Neural progenitor cell (in vitro differentiated cells): ENCODE measurements around the gene ZBTB37. TPM values are rescaled to one million over a fixed set of nuclear protein-coding genes. Genes with fewer than 3 reads are reported as not detected.
A peak's percentile ranks its signal among the peaks of the same experiment; 100 is the strongest.

Experiments
- DNase-seq: peaks from one replicate; pipeline ENCODE4 v3.0.0-alpha.2; 2016; ENCODE audit warnings: low spot score
- H2AFZ ChIP-seq: fragments of 200-600 bp; sonication (generic); replicated peaks from 2 replicates; pipeline ENCODE4 v1.6.1; 2016; ENCODE audit warnings: antibody characterized with exemption
- H3F3A ChIP-seq: fragments of 200-600 bp; sonication (generic); 2 replicates; pipeline ENCODE4 v1.6.1; 2016; ENCODE audit warnings: antibody characterized with exemption, low read depth
- H3K27ac ChIP-seq: fragments of 200-600 bp; sonication (generic); 2 replicates; pipeline ENCODE4 v1.5.1; 2016; ENCODE audit warnings: mild to moderate bottlenecking
- H3K27me3 ChIP-seq: fragments of 200-600 bp; sonication (generic); 2 replicates; pipeline ENCODE4 v1.6.1; 2016; ENCODE audit warnings: mild to moderate bottlenecking, moderate library complexity
- H3K36me3 ChIP-seq: fragments of 200-600 bp; sonication (generic); 2 replicates; pipeline ENCODE4 v1.5.1; 2016
- H3K4me1 ChIP-seq: fragments of 200-600 bp; sonication (generic); 2 replicates; pipeline ENCODE4 v1.6.1; 2016; ENCODE audit warnings: mixed run types
- H3K4me2 ChIP-seq: fragments of 200-600 bp; sonication (generic); 2 replicates; pipeline ENCODE4 v1.6.1; 2016
- H3K4me3 ChIP-seq: fragments of 200-600 bp; sonication (generic); 2 replicates; pipeline ENCODE4 v1.5.1; 2016
- H3K79me2 ChIP-seq: fragments of 200-600 bp; sonication (generic); 2 replicates; pipeline ENCODE4 v1.6.1; 2016; ENCODE audit warnings: low read depth
- H3K9ac ChIP-seq: fragments of 200-600 bp; sonication (generic); 2 replicates; pipeline ENCODE4 v1.6.1; 2016
- H3K9me3 ChIP-seq: fragments of 200-600 bp; sonication (generic); 2 replicates; pipeline ENCODE4 v1.5.1; 2016; ENCODE audit warnings: low read depth
- H4K20me1 ChIP-seq: fragments of 200-600 bp; sonication (generic); 2 replicates; pipeline ENCODE4 v1.6.1; 2016; ENCODE audit warnings: low read depth
- H3K27ac Mint-ChIP-seq: 3 replicates; pipeline ENCODE4 v1.8.0; 2021; ENCODE audit warnings: mixed read lengths
- H3K27me3 Mint-ChIP-seq: 2 replicates; pipeline ENCODE4 v1.8.0; 2022; ENCODE audit warnings: low read depth, mild to moderate bottlenecking, inconsistent platforms, moderate library complexity, mixed read lengths; ENCODE audit not compliant: insufficient read depth
- H3K36me3 Mint-ChIP-seq: 3 replicates; pipeline ENCODE4 v1.8.0; 2021; ENCODE audit warnings: mixed read lengths
- H3K4me1 Mint-ChIP-seq: 3 replicates; pipeline ENCODE4 v1.8.0; 2021; ENCODE audit warnings: mixed read lengths
- H3K4me3 Mint-ChIP-seq: 3 replicates; pipeline ENCODE4 v1.8.0; 2021; ENCODE audit warnings: mild to moderate bottlenecking, moderate library complexity, mixed read lengths
- H3K9me3 Mint-ChIP-seq: 3 replicates; pipeline ENCODE4 v1.8.0; 2020; ENCODE audit warnings: mixed read lengths
- CTCF ChIP-seq: fragments of 200-600 bp; sonication (generic); IDR thresholded peaks from 2 replicates; pipeline ENCODE4 v1.5.1; 2017; ENCODE audit warnings: antibody characterized with exemption, mild to moderate bottlenecking
- EZH2 ChIP-seq: fragments of 200-600 bp; sonication (generic); IDR thresholded peaks from 2 replicates; pipeline ENCODE4 v1.6.1; 2017; ENCODE audit warnings: antibody characterized with exemption, mild to moderate bottlenecking, moderate library complexity
- EZH2phosphoT487 ChIP-seq: fragments of 200-600 bp; sonication (generic); IDR thresholded peaks from 2 replicates; pipeline ENCODE4 v1.6.1; 2017; ENCODE audit warnings: antibody characterized with exemption
- total RNA-seq: library from RNA; depleted of rRNA; stranded (reverse); fragments of >200 nt; gene quantifications from 2 replicates; pipeline ENCODE4 v1.2.3, GENCODE V29; 2015; ENCODE audit warnings: low replicate concordance

Gene ZBTB37
- total RNA-seq, 1 donor from 2014 or later, result 19.4 TPM

- TF ChIP-seq CTCF (no peak), EZH2 (no peak)
- peaks cover 55% of the 10 kb centered on the region for H4K20me1 ChIP-seq
- Mint-ChIP-seq H3K36me3 (peaks cover 38% of the 10 kb centered on the region), H3K9me3 (no peaks in the 10 kb centered on the region), H3K4me3 (peak overlapping the region; percentile 99), H3K27me3 (no peaks in the 10 kb centered on the region), H3K27ac (no peak overlapping the region), H3K4me1 (peaks cover 32% of the 10 kb centered on the region)
- H3K27ac ChIP-seq, result peak overlapping the region; percentile 81
- DNase-seq, result no peak
- peaks cover 38% of the 10 kb centered on the region for H3K36me3 ChIP-seq
- H3K9me3 ChIP-seq, result no peaks in the 10 kb centered on the region
- H3K27me3 ChIP-seq, result no peaks in the 10 kb centered on the region
- H2AFZ ChIP-seq, result no peak overlapping the region
- peak overlapping the region; percentile 83 for H3K4me3 ChIP-seq
- H3K79me2 ChIP-seq, result peaks cover 66% of the 10 kb centered on the region
- H3K4me1 ChIP-seq, result peaks cover 23% of the 10 kb centered on the region
- peak overlapping the region; percentile 97 for H3K4me2 ChIP-seq
- peak overlapping the region; percentile 81 for H3K9ac ChIP-seq
- H3F3A ChIP-seq, result peaks cover 71% of the 10 kb centered on the region
These were observed 1.6 kb upstream of the ZBTB37 start for GRCh38 chr1:173866413-173867115.

- peak overlapping the region; percentile 78 for H3K27ac ChIP-seq
- H3K9ac ChIP-seq, result peak overlapping the region; percentile 81
- TF ChIP-seq EZH2, result no peak
- TF ChIP-seq EZH2phosphoT487, result no peak
- TF ChIP-seq CTCF, result no peak
- Mint-ChIP-seq H3K36me3 (peaks cover 38% of the 10 kb centered on the region), H3K9me3 (no peaks in the 10 kb centered on the region), H3K27me3 (no peaks in the 10 kb centered on the region), H3K4me1 (peaks cover 32% of the 10 kb centered on the region), H3K27ac (peak overlapping the region; percentile 98), H3K4me3 (peak overlapping the region; percentile 99)
- peak overlapping the region; percentile 83 for H3K4me3 ChIP-seq
- peak; percentile 65 for DNase-seq
- H4K20me1 ChIP-seq, result peaks cover 53% of the 10 kb centered on the region
- no peaks in the 10 kb centered on the region for H3K27me3 ChIP-seq
- H3F3A ChIP-seq, result peaks cover 64% of the 10 kb centered on the region
- no peaks in the 10 kb centered on the region for H3K9me3 ChIP-seq
- peak overlapping the region; percentile 97 for H3K4me2 ChIP-seq
- H3K79me2 ChIP-seq, result peaks cover 71% of the 10 kb centered on the region
- H2AFZ ChIP-seq, result no peak overlapping the region
- H3K36me3 ChIP-seq, result peaks cover 38% of the 10 kb centered on the region
- peaks cover 23% of the 10 kb centered on the region for H3K4me1 ChIP-seq
These were observed 933 bp upstream of the ZBTB37 start for GRCh38 chr1:173867141-173867752.

GRCh38 chr1:173867753-173868265, 371 bp upstream of the ZBTB37 start, which contains the start of gene GAS5:
Gene GAS5 (minus strand): TSS chr1:173867989.
- Mint-ChIP-seq H3K9me3 (no peaks in the 10 kb centered on the region), H3K4me1 (peaks cover 35% of the 10 kb centered on the region), H3K4me3 (peak within 1 kb of the TSS; percentile 99), H3K27ac (peak within 1 kb of the TSS; percentile 98), H3K36me3 (peaks cover 39% of the 10 kb centered on the region), H3K27me3 (no peaks in the 10 kb centered on the region)
- peak; percentile 100 for DNase-seq
- peak within 1 kb of the TSS; percentile 48 for H2AFZ ChIP-seq
- peak within 1 kb of the TSS; percentile 94 for H3K27ac ChIP-seq
- peaks cover 48% of the 10 kb centered on the region for H4K20me1 ChIP-seq
- peak within 1 kb of the TSS; percentile 97 for H3K4me2 ChIP-seq
- H3K4me1 ChIP-seq, result peaks cover 23% of the 10 kb centered on the region
- peak within 1 kb of the TSS; percentile 81 for H3K9ac ChIP-seq
- TF ChIP-seq EZH2 (no peak), EZH2phosphoT487 (no peak), CTCF (no peak)
- H3F3A ChIP-seq, result peaks cover 59% of the 10 kb centered on the region
- no peaks in the 10 kb centered on the region for H3K27me3 ChIP-seq
- H3K9me3 ChIP-seq, result no peaks in the 10 kb centered on the region
- H3K79me2 ChIP-seq, result peaks cover 77% of the 10 kb centered on the region
- peaks cover 38% of the 10 kb centered on the region for H3K36me3 ChIP-seq
- H3K4me3 ChIP-seq, result peak within 1 kb of the TSS; percentile 83
